ENCODE data around the gene NR0B1. TPM values are rescaled to one million over a fixed set of nuclear protein-coding genes. Genes with fewer than 3 reads are reported as not detected.

The NR0B1 gene
- 0.38 TPM for total RNA-seq
- polyA plus RNA-seq: 0.16 TPM
- long read RNA-seq, donor 1: 0 reads
- long read RNA-seq, donor 2: 0 reads
- long read RNA-seq, donor 3: 0 reads
- long read RNA-seq, donor 4, partial matches to known transcripts: 0 of 1 reads
- long read RNA-seq, donor 4, other reads (novel, unspliced or antisense): 0 of 1 reads
- long read RNA-seq, donor 5: 0 reads
- long read RNA-seq, donor 6: 0 reads
- long read RNA-seq, donor 7: 0 reads
- long read RNA-seq, donor 8: 0 reads
- long read RNA-seq, donor 9: 0 reads
- long read RNA-seq, donor 10: 0 reads

GRCh38 chrX:30309139-30309571 lies at the start of gene NR0B1:
NR0B1 (minus strand) TSS chrX:30309390; CDS start chrX:30309363, 27 bp downstream.
- no peak for DNase-seq (ENCODE audit: low read depth in 6 of 9, low spot score in 9 of 9)
- 5% methylated on average over 46 of the region's 46 CpGs for WGBS
- Histone ChIP-seq H3K4me1 (ENCODE audit: control insufficient read depth in 2 of 2, insufficient read depth in 2 of 2, low read length in 2 of 2) (no peaks in the 10 kb centered on the region), H3K36me3 (ENCODE audit: control insufficient read depth in 2 of 2, insufficient read depth in 2 of 2, low read length in 1 of 2) (no peaks in the 10 kb centered on the region), H3K27ac (ENCODE audit: low read depth in 1 of 2, low read length in 1 of 2) (no peak within 1 kb of the TSS), H3K27me3 (ENCODE audit: control insufficient read depth in 2 of 2, insufficient read depth in 1 of 2, low read length in 1 of 2) (peaks cover 8 to 35% of the 10 kb centered on the region in 2 donors), H3K9me3 (ENCODE audit: control insufficient read depth in 2 of 2, insufficient read depth in 1 of 2, low read length in 1 of 2) (peaks cover 0 to 4% of the 10 kb centered on the region in 2 donors), H3K4me3 (ENCODE audit: low read length in 2 of 2) (no peak within 1 kb of the TSS)

GRCh38 chrX:30349946-30350345 lies 40.8 kb upstream of the NR0B1 start:
- Histone ChIP-seq H3K4me3 (ENCODE audit: low read length in 2 of 2) (no peak overlapping the region), H3K27me3 (ENCODE audit: control insufficient read depth in 2 of 2, insufficient read depth in 1 of 2, low read length in 1 of 2) (no peaks in the 10 kb centered on the region), H3K9me3 (ENCODE audit: control insufficient read depth in 2 of 2, insufficient read depth in 1 of 2, low read length in 1 of 2) (no peaks in the 10 kb centered on the region), H3K27ac (ENCODE audit: low read depth in 1 of 2, low read length in 1 of 2) (no peak overlapping the region), H3K4me1 (ENCODE audit: control insufficient read depth in 2 of 2, insufficient read depth in 2 of 2, low read length in 2 of 2) (no peaks in the 10 kb centered on the region), H3K36me3 (ENCODE audit: control insufficient read depth in 2 of 2, insufficient read depth in 2 of 2, low read length in 1 of 2) (no peaks in the 10 kb centered on the region)
- DNase-seq (ENCODE audit: low read depth in 6 of 9, low spot score in 9 of 9): no peak

GRCh38 chrX:30343206-30343605 lies 34.0 kb upstream of the NR0B1 start:
- Histone ChIP-seq H3K4me3 (ENCODE audit: low read length in 2 of 2) (no peak overlapping the region), H3K36me3 (ENCODE audit: control insufficient read depth in 2 of 2, insufficient read depth in 2 of 2, low read length in 1 of 2) (no peaks in the 10 kb centered on the region), H3K27me3 (ENCODE audit: control insufficient read depth in 2 of 2, insufficient read depth in 1 of 2, low read length in 1 of 2) (no peaks in the 10 kb centered on the region), H3K4me1 (ENCODE audit: control insufficient read depth in 2 of 2, insufficient read depth in 2 of 2, low read length in 2 of 2) (no peaks in the 10 kb centered on the region), H3K9me3 (ENCODE audit: control insufficient read depth in 2 of 2, insufficient read depth in 1 of 2, low read length in 1 of 2) (no peaks in the 10 kb centered on the region), H3K27ac (ENCODE audit: low read depth in 1 of 2, low read length in 1 of 2) (no peak overlapping the region)
- WGBS: 68% methylated on average over 4 of the region's 4 CpGs
- DNase-seq (ENCODE audit: low read depth in 6 of 9, low spot score in 9 of 9): no peak

- WGBS: 96% methylated on average over 7 of the region's 7 CpGs
- Histone ChIP-seq H3K4me1 (ENCODE audit: control insufficient read depth in 2 of 2, insufficient read depth in 2 of 2, low read length in 2 of 2) (no peaks in the 10 kb centered on the region), H3K27me3 (ENCODE audit: control insufficient read depth in 2 of 2, insufficient read depth in 1 of 2, low read length in 1 of 2) (no peaks in the 10 kb centered on the region), H3K27ac (ENCODE audit: low read depth in 1 of 2, low read length in 1 of 2) (no peak overlapping the region), H3K4me3 (ENCODE audit: low read length in 2 of 2) (no peak overlapping the region), H3K9me3 (ENCODE audit: control insufficient read depth in 2 of 2, insufficient read depth in 1 of 2, low read length in 1 of 2) (no peaks in the 10 kb centered on the region), H3K36me3 (ENCODE audit: control insufficient read depth in 2 of 2, insufficient read depth in 2 of 2, low read length in 1 of 2) (no peaks in the 10 kb centered on the region)
- no peak for DNase-seq (ENCODE audit: low read depth in 6 of 9, low spot score in 9 of 9)
These were observed 31.6 kb upstream of the NR0B1 start for GRCh38 chrX:30340753-30341152.

GRCh38 chrX:30327762-30328161 lies 18.6 kb upstream of the NR0B1 start:
- WGBS: 96% methylated on average over 4 of the region's 4 CpGs
- no peak for DNase-seq (ENCODE audit: low read depth in 6 of 9, low spot score in 9 of 9)
- H3K27ac ChIP-seq (ENCODE audit: low read depth in 1 of 2, low read length in 1 of 2): no peak overlapping the region
- H3K36me3 ChIP-seq (ENCODE audit: control insufficient read depth in 2 of 2, insufficient read depth in 2 of 2, low read length in 1 of 2): no peaks in the 10 kb centered on the region
- H3K4me1 ChIP-seq (ENCODE audit: control insufficient read depth in 2 of 2, insufficient read depth in 2 of 2, low read length in 2 of 2): no peaks in the 10 kb centered on the region
- H3K4me3 ChIP-seq (ENCODE audit: low read length in 2 of 2): no peak overlapping the region
- no peaks in the 10 kb centered on the region for H3K9me3 ChIP-seq (ENCODE audit: control insufficient read depth in 2 of 2, insufficient read depth in 1 of 2, low read length in 1 of 2)
- H3K27me3 ChIP-seq (ENCODE audit: control insufficient read depth in 2 of 2, insufficient read depth in 1 of 2, low read length in 1 of 2): no peaks in the 10 kb centered on the region

GRCh38 chrX:30317308-30317707 lies 8.1 kb upstream of the NR0B1 start:
- Histone ChIP-seq H3K27me3 (ENCODE audit: control insufficient read depth in 2 of 2, insufficient read depth in 1 of 2, low read length in 1 of 2) (no peaks in the 10 kb centered on the region), H3K4me3 (ENCODE audit: low read length in 2 of 2) (no peak overlapping the region), H3K4me1 (ENCODE audit: control insufficient read depth in 2 of 2, insufficient read depth in 2 of 2, low read length in 2 of 2) (no peaks in the 10 kb centered on the region), H3K27ac (ENCODE audit: low read depth in 1 of 2, low read length in 1 of 2) (no peak overlapping the region), H3K36me3 (ENCODE audit: control insufficient read depth in 2 of 2, insufficient read depth in 2 of 2, low read length in 1 of 2) (no peaks in the 10 kb centered on the region), H3K9me3 (ENCODE audit: control insufficient read depth in 2 of 2, insufficient read depth in 1 of 2, low read length in 1 of 2) (no peaks in the 10 kb centered on the region)
- DNase-seq (ENCODE audit: low read depth in 6 of 9, low spot score in 9 of 9): no peak
- WGBS: 100% methylated on average over 1 of the region's 1 CpG

GRCh38 chrX:30313322-30313721 lies 4.1 kb upstream of the NR0B1 start:
- DNase-seq (ENCODE audit: low read depth in 6 of 9, low spot score in 9 of 9): no peak
- 94% methylated on average over 3 of the region's 3 CpGs for WGBS
- no peaks in the 10 kb centered on the region for H3K36me3 ChIP-seq (ENCODE audit: control insufficient read depth in 2 of 2, insufficient read depth in 2 of 2, low read length in 1 of 2)

GRCh38 chrX:30312858-30313257 lies 3.7 kb upstream of the NR0B1 start:
- no peak overlapping the region for H3K4me3 ChIP-seq (ENCODE audit: low read length in 2 of 2)
- H3K27ac ChIP-seq (ENCODE audit: low read depth in 1 of 2, low read length in 1 of 2): no peak overlapping the region
- no peaks in the 10 kb centered on the region for H3K4me1 ChIP-seq (ENCODE audit: control insufficient read depth in 2 of 2, insufficient read depth in 2 of 2, low read length in 2 of 2)
- no peaks in the 10 kb centered on the region for H3K36me3 ChIP-seq (ENCODE audit: control insufficient read depth in 2 of 2, insufficient read depth in 2 of 2, low read length in 1 of 2)
- peaks cover 8 to 25% of the 10 kb centered on the region in 2 donors for H3K27me3 ChIP-seq (ENCODE audit: control insufficient read depth in 2 of 2, insufficient read depth in 1 of 2, low read length in 1 of 2)
- WGBS: 96% methylated on average over 5 of the region's 5 CpGs
- DNase-seq (ENCODE audit: low read depth in 6 of 9, low spot score in 9 of 9): no peak
- H3K9me3 ChIP-seq (ENCODE audit: control insufficient read depth in 2 of 2, insufficient read depth in 1 of 2, low read length in 1 of 2): peaks cover 0 to 4% of the 10 kb centered on the region in 2 donors

More at GRCh38 chrX:30313322-30313721, 4.1 kb upstream of the NR0B1 start:
- H3K9me3 ChIP-seq (ENCODE audit: control insufficient read depth in 2 of 2, insufficient read depth in 1 of 2, low read length in 1 of 2): peaks cover 0 to 1% of the 10 kb centered on the region in 2 donors
- no peak overlapping the region for H3K4me3 ChIP-seq (ENCODE audit: low read length in 2 of 2)
- no peak overlapping the region for H3K27ac ChIP-seq (ENCODE audit: low read depth in 1 of 2, low read length in 1 of 2)
- H3K27me3 ChIP-seq (ENCODE audit: control insufficient read depth in 2 of 2, insufficient read depth in 1 of 2, low read length in 1 of 2): peaks cover 8 to 20% of the 10 kb centered on the region in 2 donors
- no peaks in the 10 kb centered on the region for H3K4me1 ChIP-seq (ENCODE audit: control insufficient read depth in 2 of 2, insufficient read depth in 2 of 2, low read length in 2 of 2)

GRCh38 chrX:30310429-30311206 lies 1.4 kb upstream of the NR0B1 start:
- Histone ChIP-seq H3K36me3 (ENCODE audit: control insufficient read depth in 2 of 2, insufficient read depth in 2 of 2, low read length in 1 of 2) (no peaks in the 10 kb centered on the region), H3K4me3 (ENCODE audit: low read length in 2 of 2) (no peak overlapping the region), H3K9me3 (ENCODE audit: control insufficient read depth in 2 of 2, insufficient read depth in 1 of 2, low read length in 1 of 2) (peaks cover 0 to 4% of the 10 kb centered on the region in 2 donors), H3K27ac (ENCODE audit: low read depth in 1 of 2, low read length in 1 of 2) (no peak overlapping the region), H3K27me3 (ENCODE audit: control insufficient read depth in 2 of 2, insufficient read depth in 1 of 2, low read length in 1 of 2) (peaks cover 8 to 35% of the 10 kb centered on the region in 2 donors), H3K4me1 (ENCODE audit: control insufficient read depth in 2 of 2, insufficient read depth in 2 of 2, low read length in 2 of 2) (no peaks in the 10 kb centered on the region)
- WGBS: 88% methylated on average over 5 of the region's 5 CpGs
- no peak for DNase-seq (ENCODE audit: low read depth in 6 of 9, low spot score in 9 of 9)
